SK-N-SH treated with all-trans-retinoic acid at 6 μM for 48 hours (cell line): ENCODE measurements around the gene TRIM33.
A peak's percentile ranks its signal among the peaks of the same experiment; 100 is the strongest.

Source experiments
- ATAC-seq: fragments of 200-7000 bp; cut with Tn5 transposase; 3 replicates; pipeline ENCODE4 v1.9.1; 2020; ENCODE audit warnings: mild to moderate bottlenecking, moderate library complexity
- ARNTL ChIP-seq: fragments of 450-650 bp; formaldehyde crosslinking; IDR thresholded peaks from 2 replicates; pipeline ENCODE4 v1.5.0; 2020; ENCODE audit warnings: low read depth, mild to moderate bottlenecking, moderate library complexity, borderline replicate concordance
- BACH2 ChIP-seq: fragments of 250-450 bp; sonication (Bioruptor Pico); IDR thresholded peaks from 2 replicates; pipeline ENCODE4 v1.9.0; 2021; ENCODE audit warnings: mild to moderate bottlenecking, borderline replicate concordance
- CSDC2 ChIP-seq: fragments of 250-450 bp; sonication (Bioruptor Pico); IDR thresholded peaks from 2 replicates; pipeline ENCODE4 v1.5.0; 2020; ENCODE audit warnings: mild to moderate bottlenecking, moderate library complexity
- ESRRG ChIP-seq: fragments of 250-450 bp; sonication (Bioruptor Pico); IDR thresholded peaks from 2 replicates; pipeline ENCODE4 v1.6.1; 2021; ENCODE audit warnings: mild to moderate bottlenecking
- GLIS3 ChIP-seq: fragments of 250-450 bp; sonication (Bioruptor Pico); IDR thresholded peaks from 2 replicates; pipeline ENCODE4 v1.5.0; 2020; ENCODE audit warnings: mild to moderate bottlenecking, moderate library complexity
- ISL1 ChIP-seq: fragments of 250-450 bp; sonication (Bioruptor Pico); IDR thresholded peaks from 2 replicates; pipeline ENCODE4 v2.1.2; 2022; ENCODE audit warnings: mild to moderate bottlenecking, moderate library complexity
- OSR1 ChIP-seq: fragments of 250-450 bp; sonication (Bioruptor Pico); IDR thresholded peaks from 2 replicates; pipeline ENCODE4 v1.8.0; 2022; ENCODE audit warnings: moderate library complexity, mild to moderate bottlenecking, inconsistent platforms
- PATZ1 ChIP-seq: fragments of 250-450 bp; sonication (Bioruptor Pico); IDR thresholded peaks from 2 replicates; pipeline ENCODE4 v1.8.0; 2020; ENCODE audit warnings: mild to moderate bottlenecking, moderate library complexity, borderline replicate concordance
- POU6F1 ChIP-seq: fragments of 250-450 bp; sonication (Bioruptor Pico); IDR thresholded peaks from 2 replicates; pipeline ENCODE4 v1.8.0; 2021; ENCODE audit warnings: low read depth, mild to moderate bottlenecking, moderate library complexity, borderline replicate concordance
- PPARA ChIP-seq: fragments of 250-450 bp; sonication (Bioruptor Pico); IDR thresholded peaks from 2 replicates; pipeline ENCODE4 v1.5.0; 2020; ENCODE audit warnings: mild to moderate bottlenecking, borderline replicate concordance
- RARB ChIP-seq: fragments of 250-450 bp; sonication (Bioruptor Pico); IDR thresholded peaks from 2 replicates; pipeline ENCODE4 v1.8.0; 2021; ENCODE audit warnings: mild to moderate bottlenecking, moderate library complexity
- SNAI2 ChIP-seq: fragments of 250-450 bp; sonication (Bioruptor Pico); IDR thresholded peaks from 2 replicates; pipeline ENCODE4 v1.5.0; 2020; ENCODE audit warnings: mild to moderate bottlenecking, moderate library complexity
- TCF4 ChIP-seq: fragments of 250-450 bp; sonication (Bioruptor Pico); IDR thresholded peaks from 2 replicates; pipeline ENCODE4 v1.8.0; 2021; ENCODE audit warnings: mild to moderate bottlenecking, moderate library complexity, borderline replicate concordance
- TSHZ2 ChIP-seq: fragments of 250-450 bp; sonication (Bioruptor Pico); IDR thresholded peaks from 2 replicates; pipeline ENCODE4 v1.5.0; 2020; ENCODE audit warnings: mild to moderate bottlenecking, moderate library complexity
- ZC3H10 ChIP-seq: fragments of 250-450 bp; sonication (Bioruptor Pico); IDR thresholded peaks from 2 replicates; pipeline ENCODE4 v1.5.1; 2021; ENCODE audit warnings: mild to moderate bottlenecking, moderate library complexity
- ZFP3 ChIP-seq: fragments of 250-450 bp; sonication (Bioruptor Pico); IDR thresholded peaks from 2 replicates; pipeline ENCODE4 v1.5.0; 2020; ENCODE audit warnings: mild to moderate bottlenecking, moderate library complexity
- ZFP30 ChIP-seq: fragments of 450-650 bp; formaldehyde crosslinking; IDR thresholded peaks from 2 replicates; pipeline ENCODE4 v1.5.0; 2022; ENCODE audit warnings: mild to moderate bottlenecking, moderate library complexity
- ZNF565 ChIP-seq: fragments of 450-650 bp; formaldehyde crosslinking; conservative IDR thresholded peaks from 2 replicates; pipeline ENCODE4 v1.5.0; 2020; ENCODE audit warnings: low read depth, mild to moderate bottlenecking, moderate library complexity
- ZNF70 ChIP-seq: fragments of 450-650 bp; formaldehyde crosslinking; IDR thresholded peaks from 2 replicates; pipeline ENCODE4 v1.5.0; 2020; ENCODE audit warnings: mild to moderate bottlenecking, moderate library complexity
- ZNF8 ChIP-seq: fragments of 450-650 bp; formaldehyde crosslinking; IDR thresholded peaks from 2 replicates; pipeline ENCODE4 v1.5.0; 2020; ENCODE audit warnings: mild to moderate bottlenecking, moderate library complexity

TRIM33 gene

GRCh38 chr1:114496089-114496488, 14.9 kb downstream of the TRIM33 start:
- no peak for ATAC-seq
- TF ChIP-seq ZNF8 (CRISPR knock-in tag) = no peak
- TF ChIP-seq ZC3H10 (CRISPR knock-in tag) = no peak
- no peak for TF ChIP-seq ZFP30 (CRISPR knock-in tag)
- TF ChIP-seq SNAI2 (CRISPR knock-in tag) = no peak
- no peak for TF ChIP-seq ZNF70 (CRISPR knock-in tag)
- TF ChIP-seq PATZ1 (CRISPR knock-in tag) = no peak
- no peak for TF ChIP-seq OSR1 (CRISPR knock-in tag)
- TF ChIP-seq CSDC2 (CRISPR knock-in tag) = no peak
- no peak for TF ChIP-seq ZFP3
- TF ChIP-seq TCF4 (CRISPR knock-in tag) = no peak
- TF ChIP-seq GLIS3 (CRISPR knock-in tag) = no peak
- no peak for TF ChIP-seq TSHZ2

- 0 out of 2 replicates have a peak, but pooled peaks have one; percentile 22 for TF ChIP-seq ISL1 (CRISPR knock-in tag)
- TF ChIP-seq PATZ1 (CRISPR knock-in tag) = no peak
- TF ChIP-seq, all 23 proteins: peak for 1
- no peak for ATAC-seq
These were observed 15.5 kb downstream of the TRIM33 start for GRCh38 chr1:114495486-114495885.

- ATAC-seq = no peak
- no peak for TF ChIP-seq SNAI2 (CRISPR knock-in tag)
- TF ChIP-seq ZNF565 = no peak
These were observed 18.0 kb downstream of the TRIM33 start for GRCh38 chr1:114492978-114493377.

- no peak for ATAC-seq
- no peak for TF ChIP-seq POU6F1 (CRISPR knock-in tag)
- no peak for TF ChIP-seq ISL1 (CRISPR knock-in tag)
- TF ChIP-seq ZFP30 (CRISPR knock-in tag) = no peak
- TF ChIP-seq ZNF8 (CRISPR knock-in tag) = peak; percentile 53; the same call in 1 of the 2 replicates
These were observed 20.7 kb downstream of the TRIM33 start for GRCh38 chr1:114490274-114490693.

- no peak for ATAC-seq
- TF ChIP-seq ZFP30 (CRISPR knock-in tag) (no peak), ISL1 (CRISPR knock-in tag) (no peak), ZFP3 (no peak)
These were observed 22.3 kb downstream of the TRIM33 start for GRCh38 chr1:114488739-114489138.

- ATAC-seq = no peak
These were observed 25.7 kb downstream of the TRIM33 start for GRCh38 chr1:114485286-114485685.

More at GRCh38 chr1:114485286-114485685, 25.7 kb downstream of the TRIM33 start:
- TF ChIP-seq ARNTL (CRISPR knock-in tag) (no peak), PPARA (CRISPR knock-in tag) (no peak), POU6F1 (CRISPR knock-in tag) (no peak), OSR1 (CRISPR knock-in tag) (no peak), ZFP3 (no peak), ESRRG (CRISPR knock-in tag) (no peak), ZNF8 (CRISPR knock-in tag) (no peak), SNAI2 (CRISPR knock-in tag) (no peak), BACH2 (CRISPR knock-in tag) (no peak), ZNF70 (CRISPR knock-in tag) (no peak), ZFP30 (CRISPR knock-in tag) (no peak), RARB (CRISPR knock-in tag) (no peak), PATZ1 (CRISPR knock-in tag) (no peak)
